ENCODE data around the gene MAPK8IP1.
"Not testable (repeated sequence)": the region's sequence is repeated elsewhere in the genome, so short reads cannot be mapped to it uniquely, and the experiment has no call there.

Gene MAPK8IP1

GRCh38 chr11:45885274-45885920 lies at the start of gene MAPK8IP1:
Gene MAPK8IP1 (plus strand): TSS chr11:45885651. CDS start chr11:45885821, 170 bp downstream.
- no peak for DNase-seq

- no peak for DNase-seq
Observed at GRCh38 chr11:45839204-45839603, 46.2 kb upstream of the MAPK8IP1 start.

GRCh38 chr11:45840251-45840650 lies 45.2 kb upstream of the MAPK8IP1 start:
- not testable (repeated sequence) for DNase-seq

- peak; percentile 75 for DNase-seq
Observed at GRCh38 chr11:45843158-45843924, 42.1 kb upstream of the MAPK8IP1 start.

GRCh38 chr11:45844822-45845578 lies 40.5 kb upstream of the MAPK8IP1 start:
- DNase-seq, result peak; percentile 53

DNA sequence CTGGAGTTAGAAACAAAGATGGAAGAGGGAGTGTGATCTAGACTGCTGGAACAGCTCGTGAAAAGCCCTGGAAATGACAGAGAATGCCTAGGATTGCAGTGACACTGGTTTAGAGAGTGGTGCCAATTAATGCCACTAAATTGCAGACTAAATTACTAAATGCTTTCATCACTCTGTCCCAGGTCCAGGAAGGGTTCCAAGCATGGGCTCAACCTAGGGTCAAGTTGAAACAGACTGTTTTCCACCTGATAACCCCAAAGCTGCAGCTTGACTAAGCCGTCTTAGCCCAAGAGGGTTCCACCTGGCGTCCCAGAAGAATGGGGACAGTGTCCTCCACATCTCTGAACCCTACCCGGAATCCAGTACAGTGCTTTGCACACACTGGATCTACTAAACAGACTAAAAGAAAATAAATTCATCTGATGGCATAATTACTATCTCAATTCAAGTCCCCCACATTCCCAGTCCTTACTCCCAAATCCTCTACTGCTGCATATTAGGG lies 39.2 kb upstream of the MAPK8IP1 start:
- no peak for DNase-seq

- DNase-seq, result peak; percentile 98
Observed at GRCh38 chr11:45846974-45847910, 38.2 kb upstream of the MAPK8IP1 start, which contains the start of gene CRY2. Gene CRY2 (plus strand): TSS chr11:45847475. CDS start chr11:45847491, 16 bp downstream.

- DNase-seq, result peak; percentile 14
Observed at GRCh38 chr11:45847911-45848316, 37.5 kb upstream of the MAPK8IP1 start.

DNA sequence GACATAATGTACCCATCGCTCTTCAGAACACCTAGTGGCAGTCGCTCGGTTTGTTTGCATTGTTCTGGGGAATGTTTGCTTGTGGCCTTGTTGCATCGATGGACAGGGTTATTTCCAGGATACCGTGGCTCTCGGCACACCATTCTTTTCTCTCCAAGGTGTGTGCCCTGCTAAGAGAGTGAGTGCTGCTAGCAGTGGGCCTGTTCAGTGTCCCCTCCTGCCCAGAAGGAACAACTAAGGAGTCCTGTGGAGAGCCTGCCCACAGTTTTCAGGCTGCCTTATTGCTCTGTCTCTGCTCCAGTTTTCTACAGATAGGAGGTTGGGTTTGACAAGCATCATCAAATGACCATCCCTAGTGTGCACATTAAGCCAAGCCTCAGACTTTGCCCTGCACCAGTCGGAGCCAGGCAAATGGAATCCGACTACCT lies 36.8 kb upstream of the MAPK8IP1 start:
- no peak for DNase-seq

- DNase-seq, result no peak
Observed at GRCh38 chr11:45850446-45850845, 35.0 kb upstream of the MAPK8IP1 start.

DNA sequence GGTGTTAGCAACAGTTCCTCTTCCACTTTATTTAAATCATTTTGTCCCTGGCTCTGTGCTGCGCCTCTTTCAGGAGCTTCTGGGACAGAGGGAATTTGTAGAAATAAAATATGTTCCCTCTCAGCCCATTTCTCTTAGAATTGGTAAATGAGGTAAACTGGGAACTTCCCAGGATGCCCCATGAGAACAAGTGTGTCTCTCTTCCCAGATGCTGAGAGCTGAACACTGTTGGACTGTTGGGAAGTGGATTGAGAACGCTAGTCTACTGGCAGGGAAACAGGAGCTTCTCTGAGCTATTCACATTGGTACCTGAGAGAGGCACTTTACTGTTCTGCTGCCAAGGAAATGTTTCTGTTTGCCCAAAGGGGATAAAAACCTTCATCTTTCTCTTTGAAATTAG lies 34.2 kb upstream of the MAPK8IP1 start:
- DNase-seq, result no peak

DNA sequence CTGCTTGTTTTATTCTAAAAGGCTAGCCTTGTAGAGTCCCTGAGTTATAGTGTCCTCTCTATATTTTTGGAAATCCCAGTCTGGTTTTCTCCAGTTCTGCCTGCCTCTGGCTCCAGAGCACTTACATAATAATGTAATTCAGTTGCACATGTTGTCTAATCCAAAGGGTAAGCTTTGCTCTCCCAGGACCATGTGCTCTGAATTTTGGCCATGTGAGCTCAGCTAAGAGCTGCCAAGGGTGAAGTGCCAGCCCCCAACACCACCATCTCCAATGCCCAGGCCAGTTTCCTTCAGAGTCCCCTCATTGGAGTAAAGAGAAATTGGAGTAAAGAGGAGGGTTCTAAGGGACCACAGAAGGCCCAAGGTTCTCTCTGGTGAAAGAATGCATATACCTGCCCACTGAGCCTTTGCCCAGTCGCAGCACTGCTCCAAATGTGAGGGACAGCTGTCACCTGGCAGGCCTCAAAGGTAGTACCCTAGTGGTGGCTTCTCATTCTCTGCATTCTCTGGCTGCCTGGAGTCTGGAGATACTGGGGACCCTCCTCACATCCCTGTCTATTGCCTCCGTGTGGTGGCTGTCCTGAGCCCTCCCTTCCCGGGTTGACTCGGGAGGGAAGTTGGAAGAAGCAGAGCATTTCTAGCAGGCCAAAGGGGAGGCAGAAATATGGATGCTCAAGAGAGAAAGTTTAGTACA lies 33.3 kb upstream of the MAPK8IP1 start:
- no peak for DNase-seq

- peak; percentile 19 for DNase-seq
Observed at GRCh38 chr11:45852712-45853101, 32.7 kb upstream of the MAPK8IP1 start.

DNA sequence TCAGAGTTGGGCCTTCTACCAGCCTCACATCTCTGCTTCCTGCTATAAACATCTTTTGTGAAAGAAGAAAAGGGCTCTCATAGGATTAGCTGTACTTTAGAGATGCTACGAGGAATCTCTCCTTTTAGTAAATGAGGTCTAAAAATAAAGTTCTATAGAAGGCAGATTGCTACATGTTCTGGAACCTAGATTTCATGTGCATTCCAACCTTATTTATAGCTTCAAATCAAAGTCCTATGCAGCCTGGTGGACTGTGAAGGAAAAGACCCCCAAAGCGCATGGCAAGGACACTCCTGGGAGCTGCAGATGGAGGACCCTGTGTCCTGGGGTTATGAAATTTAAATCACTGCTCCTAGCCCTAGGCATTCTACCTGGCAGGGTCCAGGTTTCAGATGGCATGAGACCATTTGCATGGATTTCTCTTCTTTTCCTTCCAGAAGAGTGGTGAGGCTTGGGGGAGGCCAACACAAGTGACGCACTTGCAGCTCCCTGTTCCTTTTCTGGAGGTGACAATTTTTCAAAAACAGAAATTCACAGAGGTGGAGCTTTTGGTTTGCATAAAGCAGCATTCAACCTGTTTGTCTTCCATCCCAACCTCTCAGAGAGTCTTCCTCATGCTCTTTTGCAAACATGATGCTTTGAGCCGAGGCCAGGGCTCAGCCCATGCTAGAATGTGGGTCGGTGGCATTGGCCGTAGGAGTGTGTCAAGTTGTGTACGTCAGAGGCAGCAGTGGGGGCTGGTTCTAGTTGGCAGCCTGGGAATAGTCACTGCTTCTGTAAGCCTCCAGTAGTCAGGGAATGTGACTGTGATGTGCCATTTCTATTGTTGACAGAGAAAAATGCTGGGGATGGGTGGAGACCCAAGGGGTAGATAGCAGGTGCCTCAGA lies 31.9 kb upstream of the MAPK8IP1 start:
- no peak for DNase-seq

GRCh38 chr11:45855308-45855707 lies 30.1 kb upstream of the MAPK8IP1 start:
- DNase-seq, result no peak

GRCh38 chr11:45856044-45856468 lies 29.4 kb upstream of the MAPK8IP1 start:
- DNase-seq, result no peak

DNA sequence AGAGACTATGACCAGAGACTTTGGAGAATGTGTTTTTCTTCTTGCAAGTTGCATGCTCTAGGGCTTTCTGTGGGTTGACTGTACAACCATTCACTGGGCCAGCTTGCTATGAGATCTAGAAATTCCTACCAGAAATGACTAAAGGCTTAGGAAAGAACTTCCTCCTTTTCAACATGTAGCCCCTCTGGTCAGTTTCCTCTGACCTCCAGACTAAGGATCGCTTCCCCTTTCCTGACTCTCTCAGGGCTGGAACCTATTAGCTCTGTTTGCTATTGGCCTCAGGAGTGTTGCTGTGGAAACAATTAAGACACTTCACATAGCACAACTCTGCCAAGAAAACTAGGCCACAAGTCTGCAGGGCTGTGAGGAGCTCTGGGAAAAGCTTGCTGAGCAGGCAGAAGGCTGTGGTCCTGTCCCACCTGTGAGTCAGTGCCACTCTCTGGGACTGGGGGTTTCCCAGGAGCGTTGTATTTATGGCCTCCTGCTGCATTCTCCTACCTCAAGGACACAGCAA lies 27.4 kb upstream of the MAPK8IP1 start:
- peak; percentile 99 for DNase-seq

- no peak for DNase-seq
Observed at GRCh38 chr11:45858751-45859398, 26.6 kb upstream of the MAPK8IP1 start.

DNA sequence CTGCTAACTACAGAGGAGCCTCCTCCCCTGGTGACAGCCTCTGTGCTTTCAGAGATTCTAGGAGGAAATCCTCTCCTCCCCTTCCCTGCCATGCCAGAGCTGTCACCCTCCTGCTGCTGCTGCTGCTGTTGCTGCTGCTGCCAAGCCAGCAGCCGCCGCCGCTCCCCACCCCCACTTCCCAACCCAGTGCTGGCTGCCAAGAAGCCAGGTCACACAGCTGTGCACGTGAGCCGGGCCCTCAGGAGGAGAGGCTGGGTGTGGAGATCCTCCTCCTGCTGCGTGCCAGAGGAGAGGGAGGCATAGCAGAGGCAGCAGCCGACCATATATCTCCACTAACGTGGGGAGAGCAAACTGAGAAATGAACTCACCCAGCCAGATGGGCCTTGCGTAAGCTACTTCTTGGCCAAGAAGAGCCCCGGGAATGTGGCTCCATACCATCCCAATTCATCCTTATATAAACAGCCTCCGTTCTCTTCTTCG lies 25.8 kb upstream of the MAPK8IP1 start:
- DNase-seq, result no peak
